Keratinocyte (primary cell): ENCODE data around the gene SH3BGRL3. TPM values are rescaled to one million over a fixed set of nuclear protein-coding genes. Genes with fewer than 3 reads are reported as not detected.

Experiments used
- DNase-seq: peaks from one replicate; pipeline ENCODE4 v3.0.0-alpha.2; 2011; ENCODE audit warnings: low read depth, missing footprints, low spot score
- FAIRE-seq: peaks from 2 replicates; lab custom pipeline; 2011; peaks lifted over from hg19 to GRCh38; lab: Jason Lieb, UNC
- H2AFZ ChIP-seq: 2 replicates; pipeline ENCODE4 v1.6.0; 2012; ENCODE audit warnings: low read length, control low read depth, inconsistent platforms; ENCODE audit not compliant: control insufficient read depth
- H3K27ac ChIP-seq: 2 replicates; pipeline ENCODE4 v1.5.1; 2011; ENCODE audit warnings: low read length; ENCODE audit not compliant: control insufficient read depth, insufficient read depth
- H3K27me3 ChIP-seq: 3 replicates; pipeline ENCODE4 v1.6.0; 2011; ENCODE audit warnings: low read length; ENCODE audit not compliant: control insufficient read depth, insufficient read depth; ENCODE audit errors: extremely low read depth
- H3K36me3 ChIP-seq, 2 experiments: 2 replicates in 1 of 2; 3 replicates in 1 of 2; pipeline ENCODE4 v1.5.1; 2011; ENCODE audit warnings: low read length in 2 of 2, mild to moderate bottlenecking in 1 of 2; ENCODE audit not compliant: control insufficient read depth in 2 of 2, insufficient read depth in 2 of 2; ENCODE audit errors: extremely low read depth in 1 of 2
- H3K4me1 ChIP-seq: 3 replicates; pipeline ENCODE4 v1.5.1; 2011; ENCODE audit warnings: low read length; ENCODE audit not compliant: control insufficient read depth, insufficient read depth; ENCODE audit errors: extremely low read depth
- H3K4me2 ChIP-seq: 3 replicates; pipeline ENCODE4 v1.6.0; 2011; ENCODE audit warnings: low read depth, low read length; ENCODE audit not compliant: control insufficient read depth, insufficient read depth; ENCODE audit errors: extremely low read depth
- H3K4me3 ChIP-seq, 3 experiments: fragments of 200-600 bp in 1 of 3; sonication (generic) in 1 of 3; 2 replicates in 2 of 3; 3 replicates in 1 of 3; pipeline ENCODE4 v1.5.1; 2011 to 2016; ENCODE audit warnings: low read length in 3 of 3, mild to moderate bottlenecking in 3 of 3, control low read depth in 2 of 3, inconsistent platforms in 1 of 3, low read depth in 1 of 3, mixed read lengths in 1 of 3, mixed run types in 1 of 3, moderate library complexity in 1 of 3; ENCODE audit not compliant: control insufficient read depth in 2 of 3, insufficient read depth in 2 of 3; ENCODE audit errors: extremely low read depth in 1 of 3
- H3K79me2 ChIP-seq: 2 replicates; pipeline ENCODE4 v1.6.0; 2012; ENCODE audit warnings: low read length; ENCODE audit not compliant: control insufficient read depth, insufficient read depth
- H3K9ac ChIP-seq: 3 replicates; pipeline ENCODE4 v1.6.0; 2011; ENCODE audit warnings: low read length; ENCODE audit not compliant: control insufficient read depth, insufficient read depth; ENCODE audit errors: extremely low read depth
- H3K9me1 ChIP-seq: 3 replicates; pipeline ENCODE4 v1.6.0; 2011; ENCODE audit warnings: low read length; ENCODE audit not compliant: control insufficient read depth, insufficient read depth; ENCODE audit errors: extremely low read depth
- H3K9me3 ChIP-seq: 2 replicates; pipeline ENCODE4 v1.5.1; 2012; ENCODE audit warnings: low read depth, low read length; ENCODE audit not compliant: control insufficient read depth
- H4K20me1 ChIP-seq: 3 replicates; pipeline ENCODE4 v1.6.0; 2011; ENCODE audit warnings: low read length; ENCODE audit not compliant: control insufficient read depth, insufficient read depth; ENCODE audit errors: extremely low read depth
- CTCF ChIP-seq, 3 experiments: IDR thresholded peaks in 1 of 3; conservative IDR thresholded peaks in 1 of 3; optimal IDR thresholded peaks in 1 of 3; 2 replicates in 2 of 3; 3 replicates in 1 of 3; pipeline versions ENCODE3 to v1.5.1; 2011; ENCODE audit warnings: low read length in 3 of 3, mild to moderate bottlenecking in 3 of 3, moderate library complexity in 2 of 3, control low read depth in 1 of 3, inconsistent platforms in 1 of 3; ENCODE audit not compliant: insufficient read depth in 2 of 3; ENCODE audit errors: extremely low read depth in 1 of 3
- EZH2 ChIP-seq: IDR thresholded peaks from one replicate; pipeline ENCODE4 v1.6.1; 2012; ENCODE audit warnings: inconsistent platforms, mild to moderate bottlenecking, low read length, moderate library complexity
- dilution Hi-C: fragments of 300-500 bp; cut with MboI; formaldehyde crosslinking; loops from one replicate; pipeline ENCODE4 v1.7.0; 2020; ENCODE audit warnings: low sequenced_read_pairs; ENCODE audit not compliant: extremely low pct_ligation_motif_present
- polyA plus RNA-seq, 5 experiments: library from polyadenylated mRNA; depleted of rRNA in 3 of 5; stranded (reverse) in 3 of 5; stranded (forward) in 1 of 5; unstranded in 1 of 5; fragments of >200 nt; gene quantifications; 1 replicate in 1 of 5; 2 replicates in 3 of 5; 3 replicates in 1 of 5; pipeline versions ENCODE4 v1.2.1 to v1.2.3, GENCODE V29; 2011 to 2012; ENCODE audit warnings: missing spikeins in 2 of 5, low read depth in 1 of 5, low replicate concordance in 1 of 5

Gene SH3BGRL3
- polyA plus RNA-seq, 1 donor (not counting 4 experiments of a cell fraction or from before 2014, with no cell fraction given): 196 TPM

- dilution Hi-C loops: no loop called here
- Histone ChIP-seq H3K27ac (no peak overlapping the region), H3K4me2 (no peak overlapping the region), H2AFZ (no peak overlapping the region), H3K4me3 (no peak overlapping the region), H4K20me1 (no peaks in the 10 kb centered on the region), H3K9me1 (no peaks in the 10 kb centered on the region), H3K36me3 (peaks cover 0 to 2% of the 10 kb centered on the region in 2 experiments), H3K9me3 (no peaks in the 10 kb centered on the region), H3K79me2 (no peaks in the 10 kb centered on the region), H3K4me1 (peaks cover 13% of the 10 kb centered on the region), H3K27me3 (no peaks in the 10 kb centered on the region), H3K9ac (no peak overlapping the region)
- TF ChIP-seq CTCF (optimal IDR thresholded peaks at IDR 0.05 in 1 of 3, IDR thresholded peaks at IDR 0.05 in 1 of 3, conservative IDR thresholded peaks at IDR 0.05 in 1 of 3; ENCODE audit: extremely low read depth in 1 of 3, insufficient read depth in 2 of 3, low read length in 3 of 3) (no peak), EZH2 (no peak)
- DNase-seq: no peak
- no peak for FAIRE-seq
These were observed 17.3 kb downstream of the SH3BGRL3 start for GRCh38 chr1:26297057-26297790.

GRCh38 chr1:26297791-26298124 lies 17.9 kb downstream of the SH3BGRL3 start:
- TF ChIP-seq EZH2: no peak
- Histone ChIP-seq H3K9me3 (no peaks in the 10 kb centered on the region), H3K4me2 (no peak overlapping the region), H4K20me1 (no peaks in the 10 kb centered on the region), H3K27ac (no peak overlapping the region), H3K9ac (no peak overlapping the region), H3K36me3 (peaks cover 0 to 2% of the 10 kb centered on the region in 2 experiments), H3K27me3 (no peaks in the 10 kb centered on the region), H3K4me1 (peaks cover 13% of the 10 kb centered on the region), H3K4me3 (no peak overlapping the region), H3K9me1 (no peaks in the 10 kb centered on the region), H3K79me2 (no peaks in the 10 kb centered on the region), H2AFZ (no peak overlapping the region)
- DNase-seq: no peak
- FAIRE-seq: no peak
- dilution Hi-C loops: no loop called here
